Stimulated activated CD8-positive, alpha-beta memory T cell treated with anti-CD3 and anti-CD28 coated beads, Interleukin-4, amount 100 ng/mL, for 4 hours (primary cell): Measurements from ENCODE around the gene KCTD16.

Experiments
- DNase-seq, 2 donors: peaks; one replicate each; pipeline ENCODE4 v3.0.0-alpha.2; 2020; ENCODE audit warnings: low read depth in 2 of 2, low spot score in 1 of 2

The KCTD16 gene

DNA sequence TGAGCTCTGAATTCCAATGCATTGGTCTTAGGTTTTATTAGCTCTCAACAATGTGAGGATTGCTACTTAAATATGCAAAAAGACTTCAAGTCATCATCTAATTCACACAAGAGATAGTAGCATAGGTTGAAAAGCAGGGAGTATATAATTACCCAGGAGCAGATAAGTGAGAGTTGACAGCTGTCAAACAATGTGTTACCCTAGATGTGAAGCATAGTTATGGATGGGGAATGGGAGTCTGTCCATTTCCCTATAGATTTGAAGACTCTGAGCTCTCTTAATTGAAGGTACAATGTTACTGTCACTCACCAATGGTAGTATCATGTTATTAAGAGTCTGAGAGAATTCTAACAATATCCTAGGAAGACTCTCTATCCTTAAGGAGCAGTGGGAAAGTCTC lies 160.7 kb downstream of the KCTD16 start:
- no peak for DNase-seq

- DNase-seq = no peak
Observed at GRCh38 chr5:144332265-144332664, 161.6 kb downstream of the KCTD16 start.

- no peak for DNase-seq
Observed at GRCh38 chr5:144333336-144333920, 162.8 kb downstream of the KCTD16 start.

DNA sequence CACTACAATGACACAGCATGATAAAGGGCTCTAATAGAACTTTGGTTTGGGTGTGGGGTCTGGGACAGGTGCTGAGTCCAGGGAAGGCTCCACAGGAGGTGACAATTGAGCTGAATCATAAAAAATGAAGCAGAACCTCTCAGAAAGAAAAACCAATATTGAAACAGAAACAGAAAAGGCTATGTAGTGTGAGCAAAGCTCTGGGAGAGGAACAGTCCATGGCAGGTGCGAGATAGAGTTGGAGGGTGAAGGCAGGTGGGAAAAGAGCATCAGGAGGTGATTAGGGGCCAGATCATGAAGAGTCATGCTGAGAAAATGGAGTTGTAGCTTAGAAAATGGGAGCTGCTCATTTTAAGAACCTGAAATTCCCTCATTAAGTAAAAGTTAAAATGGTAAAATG lies 164.9 kb downstream of the KCTD16 start:
- no peak for DNase-seq

DNA sequence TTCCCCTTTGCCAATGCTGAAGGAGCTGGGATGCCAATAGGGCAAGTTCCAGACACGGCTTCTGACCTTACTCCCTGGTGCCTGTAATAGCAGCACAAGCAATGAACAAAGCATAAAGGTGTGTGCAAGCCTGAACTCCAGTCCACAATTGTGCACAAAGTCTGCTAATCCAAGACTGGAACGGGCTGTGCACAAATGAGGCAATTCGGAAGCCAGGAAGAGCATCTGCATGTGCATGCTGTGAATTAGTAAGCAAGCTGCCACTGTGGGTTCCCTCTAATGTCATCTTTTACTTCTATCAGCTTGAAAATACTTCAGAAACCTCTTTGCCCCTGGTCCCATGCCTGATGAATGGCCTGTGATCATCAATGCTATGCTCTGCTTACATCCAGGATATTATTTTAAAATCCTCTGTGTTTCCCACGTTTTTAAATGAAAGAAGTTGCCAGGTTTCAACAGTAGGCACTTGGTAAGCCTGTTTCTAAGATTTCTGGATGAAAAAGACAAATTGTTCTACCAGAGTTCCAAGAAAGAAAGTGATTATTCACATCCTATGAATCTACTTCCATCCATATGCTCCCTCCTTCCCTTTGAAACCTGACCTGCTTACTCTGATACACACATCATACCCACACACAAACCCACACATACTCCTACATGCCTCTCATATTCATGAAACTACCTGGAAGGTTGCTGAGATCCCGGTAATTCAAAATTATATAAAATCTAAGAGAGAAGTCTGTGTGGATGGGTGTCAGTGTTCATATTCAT lies 165.7 kb downstream of the KCTD16 start:
- DNase-seq = no peak

DNA sequence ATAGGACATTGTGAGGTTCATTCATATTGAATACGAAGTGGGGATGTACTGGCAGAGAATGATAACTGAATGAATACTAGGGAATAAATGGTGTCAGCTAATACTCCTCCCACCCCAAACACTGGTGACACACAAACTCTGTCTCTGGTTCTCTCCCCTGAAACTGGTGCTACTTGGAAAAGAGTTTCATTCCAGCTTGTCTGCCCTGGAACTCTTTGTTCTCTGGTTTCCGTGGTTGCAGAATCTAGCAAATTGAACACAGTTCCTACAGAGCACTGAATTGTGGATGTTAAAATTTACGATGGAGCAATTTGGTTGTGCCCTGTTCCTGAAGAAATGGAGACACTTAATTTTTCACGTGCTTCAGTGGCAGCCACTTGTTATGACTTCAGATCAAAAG lies 181.7 kb downstream of the KCTD16 start:
- no peak for DNase-seq

GRCh38 chr5:144352732-144353317 lies 182.2 kb downstream of the KCTD16 start:
- no peak for DNase-seq

- DNase-seq = no peak
Observed at GRCh38 chr5:144356489-144356888, 185.8 kb downstream of the KCTD16 start.

GRCh38 chr5:144361406-144361805 lies 190.7 kb downstream of the KCTD16 start:
- no peak for DNase-seq

GRCh38 chr5:144365885-144366284 lies 195.2 kb downstream of the KCTD16 start:
- DNase-seq = no peak

DNA sequence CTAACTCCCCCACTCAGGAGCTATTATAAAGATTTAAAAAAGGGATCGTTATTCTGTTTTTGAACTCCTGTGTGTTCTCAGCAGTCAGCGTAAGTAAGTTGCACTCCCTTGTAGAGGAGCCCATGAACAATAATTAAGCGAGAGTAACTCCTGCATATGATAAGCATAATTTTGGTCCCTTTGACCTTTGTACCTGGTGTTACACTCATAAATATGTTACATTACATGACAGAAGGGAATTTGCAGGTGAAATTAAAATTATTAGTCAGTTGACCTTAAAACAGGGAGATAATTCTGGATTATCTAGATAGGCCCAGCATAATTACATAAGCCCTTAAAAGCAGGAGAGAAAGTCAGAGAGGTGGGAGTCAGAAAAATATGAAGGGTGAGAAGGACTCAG lies 197.3 kb downstream of the KCTD16 start:
- DNase-seq = no peak

DNA sequence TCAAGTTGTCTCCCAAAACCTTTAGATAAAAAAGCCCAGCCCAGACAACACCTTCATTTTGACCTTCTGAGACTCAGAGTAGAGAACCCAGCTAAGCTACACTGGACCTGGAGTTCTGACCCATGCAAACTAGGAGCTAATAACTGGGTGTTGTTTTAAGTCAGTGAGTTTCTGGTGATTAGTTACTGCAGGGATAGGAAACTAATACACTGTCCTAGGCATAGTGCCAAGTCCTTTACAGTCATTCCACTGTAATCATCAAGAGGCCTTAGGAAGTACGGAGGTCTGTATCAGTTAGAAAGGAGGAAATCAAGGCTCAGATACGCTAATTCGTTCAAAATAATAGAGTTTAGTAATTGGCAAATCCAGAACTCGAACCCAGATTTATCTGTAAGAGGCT lies 197.9 kb downstream of the KCTD16 start:
- no peak for DNase-seq

DNA sequence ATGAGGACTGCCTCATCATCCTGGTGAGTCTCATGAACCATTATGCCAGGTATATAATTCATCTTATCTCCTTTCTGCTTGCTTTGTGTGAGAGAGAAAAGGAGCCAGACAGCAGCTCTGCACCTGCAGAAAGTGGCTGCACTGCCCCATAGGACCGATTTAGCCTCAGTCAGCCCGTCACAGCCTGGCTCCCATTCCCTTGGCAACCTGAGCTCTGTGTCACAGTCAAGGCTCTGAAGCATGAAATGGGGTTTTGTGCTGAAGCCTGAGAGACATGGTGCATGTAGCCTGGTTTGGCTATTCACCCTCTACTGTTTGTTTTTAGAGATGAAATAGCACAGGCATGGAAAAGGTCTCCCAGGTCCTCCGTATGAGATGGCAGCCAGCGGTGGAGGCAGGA lies 198.3 kb downstream of the KCTD16 start:
- no peak for DNase-seq

GRCh38 chr5:144370273-144370672 lies 199.6 kb downstream of the KCTD16 start:
- no peak for DNase-seq

DNA sequence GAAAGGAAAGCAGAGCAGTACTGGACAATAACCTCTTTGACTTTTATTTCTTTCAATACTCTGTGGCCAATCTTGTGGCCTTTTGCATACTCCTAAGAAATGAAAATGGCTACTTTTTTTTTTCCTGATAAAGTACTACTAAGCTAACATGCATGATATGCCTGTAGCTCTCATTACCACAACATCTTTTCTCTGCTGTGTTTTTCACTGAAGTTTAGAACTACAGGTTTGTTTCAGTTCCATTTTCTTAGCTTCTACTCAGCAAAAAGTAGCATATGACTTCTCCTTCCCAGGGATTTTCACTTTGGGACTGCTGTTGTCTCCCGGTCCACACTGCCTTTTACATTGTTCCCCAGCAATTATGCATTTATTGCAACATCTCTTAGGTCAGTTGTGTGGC lies 204.0 kb downstream of the KCTD16 start:
- DNase-seq = no peak

- DNase-seq = no peak
Observed at GRCh38 chr5:144377207-144377606, 206.5 kb downstream of the KCTD16 start.

- no peak for DNase-seq
Observed at GRCh38 chr5:144378681-144379080, 208.0 kb downstream of the KCTD16 start.

- no peak for DNase-seq
Observed at GRCh38 chr5:144385597-144385996, 214.9 kb downstream of the KCTD16 start.

- DNase-seq = no peak
Observed at GRCh38 chr5:144386315-144386714, 215.6 kb downstream of the KCTD16 start.

DNA sequence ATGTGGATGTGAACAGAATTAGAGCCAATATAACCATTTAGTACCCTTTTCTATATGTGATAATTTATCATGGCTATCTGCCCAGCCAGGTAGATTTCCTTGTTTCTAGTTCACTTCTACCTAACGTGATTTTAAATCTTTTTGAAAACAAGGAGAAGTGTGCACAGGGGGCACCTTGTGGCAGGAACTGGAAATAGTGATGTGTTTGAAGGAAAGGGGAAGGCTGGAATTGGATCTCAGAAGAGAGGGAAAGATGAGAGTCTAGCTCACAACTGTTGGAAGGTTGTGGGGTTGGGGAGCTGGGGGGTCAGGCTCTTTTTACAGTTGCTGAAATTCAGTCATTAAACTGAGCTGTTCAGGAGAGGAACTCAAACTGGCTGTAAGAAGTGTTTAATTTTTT lies 219.5 kb downstream of the KCTD16 start:
- no peak for DNase-seq

DNA sequence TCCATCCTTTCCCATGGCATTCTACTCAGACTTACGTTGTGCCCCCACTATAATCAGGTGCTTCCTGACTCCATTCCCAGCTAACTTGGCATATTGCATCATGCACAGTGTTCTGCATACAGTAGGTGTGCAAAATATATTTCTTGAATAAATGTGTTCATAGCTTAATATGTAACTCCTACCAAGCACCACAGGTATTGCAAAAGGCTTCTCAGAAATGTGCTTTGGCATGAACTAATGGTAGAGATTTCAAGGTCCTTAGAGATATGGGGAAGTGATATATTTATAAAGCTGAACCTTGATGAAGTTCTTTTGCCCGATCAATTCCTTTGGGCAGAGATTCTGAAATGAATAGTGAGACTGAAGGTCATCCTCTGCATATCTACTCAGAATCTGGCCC lies 220.4 kb downstream of the KCTD16 start:
- DNase-seq = no peak

DNA sequence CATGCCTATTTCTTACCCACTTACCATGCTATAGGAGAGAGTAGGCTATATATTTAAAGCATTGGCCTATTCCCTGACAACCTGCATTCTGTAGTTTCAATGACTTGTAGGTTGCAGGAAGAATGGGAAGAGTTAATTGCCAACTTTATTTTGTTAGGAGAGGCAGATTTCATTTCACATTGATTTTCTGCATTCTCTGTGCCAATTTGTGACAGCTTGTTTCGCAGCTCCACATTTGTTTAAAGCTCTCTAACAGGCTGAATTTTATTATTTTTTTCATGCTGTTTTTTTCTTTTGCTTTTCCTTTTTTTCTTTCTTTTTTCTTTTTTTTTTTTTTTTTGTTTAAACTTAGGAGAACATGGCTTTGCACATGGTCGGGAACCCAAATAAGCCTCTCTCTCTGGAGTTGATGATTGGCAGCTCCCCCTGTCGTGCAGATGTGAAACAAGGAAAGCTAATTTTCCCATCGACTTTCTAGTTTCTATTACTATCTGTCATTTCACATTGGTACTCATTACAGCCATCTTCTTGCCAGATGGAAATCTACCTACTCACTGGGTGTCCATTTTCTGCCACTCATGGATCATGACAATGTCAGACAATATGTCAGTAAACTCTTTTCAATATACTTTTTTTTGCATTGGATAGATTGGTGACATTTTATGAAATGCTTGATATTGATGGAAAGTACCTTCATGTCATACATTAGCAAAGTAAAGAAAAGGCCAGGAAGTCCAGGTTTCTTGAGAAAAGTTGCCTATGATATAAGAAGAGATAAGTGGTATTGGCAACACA lies 223.2 kb downstream of the KCTD16 start:
- DNase-seq = no peak
